ENCODE data around the gene STARD5. TPM values are rescaled to one million over a fixed set of nuclear protein-coding genes. Genes with fewer than 3 reads are reported as not detected.

The STARD5 gene
- total RNA-seq, 3 donors from 2014 or later (not counting 1 experiment from before 2014, with no cell fraction given): 4.7 to 6.6 (median 6.3) TPM

- no peaks in the 10 kb centered on the region for H3K9me3 ChIP-seq (ENCODE audit: control insufficient read depth, insufficient read depth, low read length)
- peaks cover 21 to 30% of the 10 kb centered on the region in 2 donors for H3K27me3 Mint-ChIP-seq (ENCODE audit: low read depth in 2 of 2)
- TF ChIP-seq CTCF (IDR thresholded peaks at IDR 0.05): no peak
- no peak overlapping the region for H3K4me3 Mint-ChIP-seq
- no peak overlapping the region for H3K27ac Mint-ChIP-seq
- peaks cover 13% of the 10 kb centered on the region for H3K4me1 ChIP-seq (ENCODE audit: control insufficient read depth, insufficient read depth, low read length)
- no peaks in the 10 kb centered on the region for H3K27me3 ChIP-seq (ENCODE audit: control insufficient read depth, insufficient read depth, low read length)
- H3K36me3 Mint-ChIP-seq: no peaks in the 10 kb centered on the region
- DNase-seq (no peak), ATAC-seq (no peak)
- no peak overlapping the region for H3K27ac ChIP-seq (ENCODE audit: low read length)
- peaks cover 14% of the 10 kb centered on the region in 2 donors for H3K4me1 Mint-ChIP-seq
- WGBS (ENCODE audit: insufficient coverage): 90% methylated on average over 5 of the region's 6 CpGs
- H3K4me3 ChIP-seq (ENCODE audit: low read length): no peak overlapping the region
- no peaks in the 10 kb centered on the region for H3K36me3 ChIP-seq (ENCODE audit: control insufficient read depth, insufficient read depth, low read length)
- intact Hi-C loops (cut with micrococcal nuclease): loop anchor here (10.0 kb wide), 1 partner anchor 286 kb away; no protein-coding TSS in a partner anchor
- H3K9me3 Mint-ChIP-seq: no peaks in the 10 kb centered on the region
Observed at GRCh38 chr15:81261172-81261811, 62.6 kb downstream of the STARD5 start.

DNA sequence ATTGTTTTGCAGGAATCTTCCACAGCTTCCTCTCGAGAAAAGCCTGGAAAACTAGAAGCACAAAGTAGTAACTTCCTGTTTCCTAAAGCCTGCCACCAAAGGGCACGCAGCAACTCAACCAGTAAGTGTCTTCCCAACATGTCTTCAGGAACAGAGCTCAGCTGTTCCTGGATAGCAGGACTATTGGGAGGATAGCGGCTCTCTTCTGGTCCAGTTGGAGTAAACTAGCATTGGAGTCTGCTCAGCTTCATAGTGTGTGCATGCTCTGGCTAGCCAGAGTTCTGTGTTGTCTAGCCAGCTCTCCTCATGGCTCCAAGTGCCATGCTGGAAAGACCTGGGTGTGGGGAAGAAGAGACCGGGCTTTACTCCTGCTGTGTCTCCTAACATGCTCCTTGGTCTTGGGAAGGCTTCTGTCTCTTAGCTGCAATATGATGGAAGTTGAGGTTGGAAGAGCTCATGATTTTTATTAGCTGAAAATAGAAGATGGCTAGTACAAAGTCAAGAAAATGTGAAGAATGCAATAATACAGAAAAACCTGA, 64.1 kb downstream of the STARD5 start:
- no peak for TF ChIP-seq CTCF (IDR thresholded peaks at IDR 0.05)
- intact Hi-C loops (cut with micrococcal nuclease): loop anchor here (10.0 kb wide), 1 partner anchor 285 kb away; no protein-coding TSS in a partner anchor

More for the DNA sequence above, 64.1 kb downstream of the STARD5 start:
- Histone ChIP-seq H3K27me3 (ENCODE audit: control insufficient read depth, insufficient read depth, low read length) (no peaks in the 10 kb centered on the region), H3K27ac (ENCODE audit: low read length) (no peak overlapping the region), H3K36me3 (ENCODE audit: control insufficient read depth, insufficient read depth, low read length) (no peaks in the 10 kb centered on the region), H3K4me3 (ENCODE audit: low read length) (no peak overlapping the region), H3K4me1 (ENCODE audit: control insufficient read depth, insufficient read depth, low read length) (no peaks in the 10 kb centered on the region), H3K9me3 (ENCODE audit: control insufficient read depth, insufficient read depth, low read length) (no peaks in the 10 kb centered on the region)
- ATAC-seq (no peak), DNase-seq (no peak)
- no peaks in the 10 kb centered on the region for H3K4me1 Mint-ChIP-seq
- H3K36me3 Mint-ChIP-seq: no peaks in the 10 kb centered on the region
- H3K27me3 Mint-ChIP-seq (ENCODE audit: low read depth in 2 of 2): peaks cover 13 to 19% of the 10 kb centered on the region in 2 donors
- H3K9me3 Mint-ChIP-seq: no peaks in the 10 kb centered on the region
- no peak overlapping the region for H3K4me3 Mint-ChIP-seq
- no peak overlapping the region for H3K27ac Mint-ChIP-seq
- WGBS (ENCODE audit: insufficient coverage): 82% methylated on average over 4 of the region's 4 CpGs

Other genes with a start within 250 kb of the STARD5 start
- gene CFAP161, start 189.9 kb downstream of the STARD5 start, total RNA-seq: 1 to 10 TPM in 1 of 3 donors, under 1 TPM in 1, not detected in 1; 0.53 to 1.3 TPM
- 100 to 1,000 TPM in 2 of 3 donors, 10 to 100 TPM in 1; 98.1 to 153 (median 114) TPM for gene IL16, start 127.3 kb downstream of the STARD5 start, total RNA-seq
- not detected for gene TMC3, start 50.1 kb upstream of the STARD5 start, total RNA-seq

Data from natural killer cell (primary cell).